HG03520 (cell line): Measurements from ENCODE around the gene PTPRA.

ENCODE experiments used
- ATAC-seq: cut with Tn5 transposase; IDR thresholded peaks from one replicate; pipeline ENCODE4 v1.9.1; 2021; ENCODE audit warnings: mild to moderate bottlenecking, moderate library complexity; ENCODE audit not compliant: unreplicated experiment

Gene PTPRA

GRCh38 chr20:2918096-2919049 lies 45.1 kb downstream of the PTPRA start:
- ATAC-seq: no peak

GRCh38 chr20:2919518-2920245 lies 46.4 kb downstream of the PTPRA start:
- no peak for ATAC-seq

GRCh38 chr20:2920473-2920872 lies 47.2 kb downstream of the PTPRA start:
- ATAC-seq: no peak

GRCh38 chr20:2921506-2921905 lies 48.2 kb downstream of the PTPRA start:
- ATAC-seq: no peak

GRCh38 chr20:2922957-2923356 lies 49.7 kb downstream of the PTPRA start:
- no peak for ATAC-seq

- ATAC-seq: no peak
Measured at GRCh38 chr20:2930538-2930937, 57.3 kb downstream of the PTPRA start.

GRCh38 chr20:2932498-2932897 lies 59.2 kb downstream of the PTPRA start:
- ATAC-seq: no peak

GRCh38 chr20:2937902-2938301 lies 64.6 kb downstream of the PTPRA start:
- ATAC-seq: no peak

- no peak for ATAC-seq
Measured at GRCh38 chr20:2942439-2942838, 69.2 kb downstream of the PTPRA start.

- ATAC-seq: no peak
Measured at GRCh38 chr20:2946988-2947961, 74.0 kb downstream of the PTPRA start.

- no peak for ATAC-seq
Measured at GRCh38 chr20:2948968-2949367, 75.7 kb downstream of the PTPRA start.

- no peak for ATAC-seq
Measured at GRCh38 chr20:2952766-2953165, 79.5 kb downstream of the PTPRA start.

- no peak for ATAC-seq
Measured at GRCh38 chr20:2955257-2955970, 82.1 kb downstream of the PTPRA start.

- no peak for ATAC-seq
Measured at GRCh38 chr20:2956480-2956879, 83.2 kb downstream of the PTPRA start.

GRCh38 chr20:2967841-2968240 lies 94.6 kb downstream of the PTPRA start:
- no peak for ATAC-seq

- ATAC-seq: no peak
Measured at GRCh38 chr20:2972126-2972525, 98.8 kb downstream of the PTPRA start.

GRCh38 chr20:2973574-2973973 lies 100.3 kb downstream of the PTPRA start:
- no peak for ATAC-seq

- no peak for ATAC-seq
Measured at GRCh38 chr20:2978519-2978918, 105.2 kb downstream of the PTPRA start.

GRCh38 chr20:2981646-2982045 lies 108.4 kb downstream of the PTPRA start:
- ATAC-seq: no peak

- no peak for ATAC-seq
Measured at GRCh38 chr20:2983508-2983907, 110.2 kb downstream of the PTPRA start.
